T-helper 1 cell treated with Interleukin-12 subunit alpha and Interleukin-12 subunit beta and Interleukin-4 antibody, amounts not matched to agents 30 μg/mL and 1 μg/mL, for 36 hours (primary cell): ENCODE results near the gene MAZ.
A peak's percentile ranks its signal among the peaks of the same experiment; 100 is the strongest.

ENCODE experiments used
- H3K27ac Mint-ChIP-seq: one replicate; pipeline ENCODE4 v1.8.0; 2021; ENCODE audit warnings: mild to moderate bottlenecking, mixed read lengths
- H3K27me3 Mint-ChIP-seq: one replicate; pipeline ENCODE4 v1.8.0; 2021; ENCODE audit warnings: low read depth, mixed read lengths
- H3K36me3 Mint-ChIP-seq: one replicate; pipeline ENCODE4 v1.8.0; 2021; ENCODE audit warnings: low read depth, mixed read lengths
- H3K4me1 Mint-ChIP-seq: one replicate; pipeline ENCODE4 v1.8.0; 2021; ENCODE audit warnings: low read depth, mixed read lengths
- H3K4me3 Mint-ChIP-seq: one replicate; pipeline ENCODE4 v1.8.0; 2021; ENCODE audit warnings: mild to moderate bottlenecking, moderate library complexity, mixed read lengths
- H3K9me3 Mint-ChIP-seq: one replicate; pipeline ENCODE4 v1.8.0; 2021; ENCODE audit warnings: mixed read lengths

The MAZ gene

GRCh38 chr16:29811170-29811895 is 5.0 kb downstream of the MAZ start:
- Mint-ChIP-seq H3K4me1 (peaks cover 46% of the 10 kb centered on the region), H3K4me3 (peak overlapping the region; percentile 91), H3K27me3 (peaks cover 11% of the 10 kb centered on the region), H3K27ac (peak overlapping the region; percentile 85), H3K36me3 (peaks cover 20% of the 10 kb centered on the region), H3K9me3 (no peaks in the 10 kb centered on the region)

- Mint-ChIP-seq H3K4me3 (peak within 1 kb of the TSS; percentile 91), H3K27ac (peak within 1 kb of the TSS; percentile 85), H3K36me3 (peaks cover 24% of the 10 kb centered on the region), H3K9me3 (no peaks in the 10 kb centered on the region), H3K4me1 (peaks cover 50% of the 10 kb centered on the region), H3K27me3 (peaks cover 11% of the 10 kb centered on the region)
These were observed 5.8 kb downstream of the MAZ start, which contains the start of gene PRRT2 for GRCh38 chr16:29811896-29812665. Gene PRRT2, plus strand, starts transcription at chr16:29812193. Its CDS starts 862 bp downstream, at chr16:29813055.

- Mint-ChIP-seq H3K27me3 (peaks cover 11% of the 10 kb centered on the region), H3K36me3 (peaks cover 25% of the 10 kb centered on the region), H3K4me3 (peak overlapping the region; percentile 91), H3K9me3 (no peaks in the 10 kb centered on the region), H3K4me1 (peaks cover 50% of the 10 kb centered on the region), H3K27ac (no peak overlapping the region)
These were observed 6.7 kb downstream of the MAZ start for GRCh38 chr16:29812754-29813643.

- peaks cover 23% of the 10 kb centered on the region for H3K36me3 Mint-ChIP-seq
- H3K4me1 Mint-ChIP-seq, result peaks cover 50% of the 10 kb centered on the region
- H3K9me3 Mint-ChIP-seq, result no peaks in the 10 kb centered on the region
- peaks cover 11% of the 10 kb centered on the region for H3K27me3 Mint-ChIP-seq
- H3K27ac Mint-ChIP-seq, result peak overlapping the region; percentile 45
- peak overlapping the region; percentile 36 for H3K4me3 Mint-ChIP-seq
These were observed 7.6 kb downstream of the MAZ start for GRCh38 chr16:29813644-29814562.

- Mint-ChIP-seq H3K4me3 (peak overlapping the region; percentile 90), H3K27ac (peak overlapping the region; percentile 95), H3K27me3 (peaks cover 11% of the 10 kb centered on the region), H3K4me1 (peaks cover 53% of the 10 kb centered on the region), H3K9me3 (no peaks in the 10 kb centered on the region), H3K36me3 (peaks cover 26% of the 10 kb centered on the region)
These were observed 8.3 kb downstream of the MAZ start for GRCh38 chr16:29814592-29814991.

GRCh38 chr16:29815032-29815721 is 8.8 kb downstream of the MAZ start:
- Mint-ChIP-seq H3K4me3 (peak overlapping the region; percentile 90), H3K9me3 (no peaks in the 10 kb centered on the region), H3K27ac (peak overlapping the region; percentile 95), H3K4me1 (peaks cover 55% of the 10 kb centered on the region), H3K27me3 (peaks cover 11% of the 10 kb centered on the region), H3K36me3 (peaks cover 29% of the 10 kb centered on the region)

- Mint-ChIP-seq H3K9me3 (no peaks in the 10 kb centered on the region), H3K36me3 (peaks cover 32% of the 10 kb centered on the region), H3K27me3 (peaks cover 11% of the 10 kb centered on the region), H3K4me1 (peaks cover 47% of the 10 kb centered on the region), H3K27ac (peak within 1 kb of the TSS; percentile 95), H3K4me3 (peak within 1 kb of the TSS; percentile 90)
These were observed 9.7 kb downstream of the MAZ start, which contains the start of gene PAGR1 for GRCh38 chr16:29815793-29816693. Gene PAGR1, plus strand, starts transcription at chr16:29816152. Its CDS starts 374 bp downstream, at chr16:29816526.

GRCh38 chr16:29816694-29817441 is 10.5 kb downstream of the MAZ start:
- peak overlapping the region; percentile 90 for H3K4me3 Mint-ChIP-seq
- H3K4me1 Mint-ChIP-seq, result peaks cover 45% of the 10 kb centered on the region
- H3K27ac Mint-ChIP-seq, result peak overlapping the region; percentile 95
- peaks cover 33% of the 10 kb centered on the region for H3K36me3 Mint-ChIP-seq
- H3K9me3 Mint-ChIP-seq, result no peaks in the 10 kb centered on the region
- peaks cover 6% of the 10 kb centered on the region for H3K27me3 Mint-ChIP-seq

GRCh38 chr16:29818082-29818481 is 11.8 kb downstream of the MAZ start:
- Mint-ChIP-seq H3K36me3 (peaks cover 33% of the 10 kb centered on the region), H3K4me1 (peaks cover 52% of the 10 kb centered on the region), H3K4me3 (peak overlapping the region; percentile 98), H3K27ac (peak overlapping the region; percentile 64), H3K27me3 (no peaks in the 10 kb centered on the region), H3K9me3 (no peaks in the 10 kb centered on the region)

GRCh38 chr16:29819506-29819905 is 13.2 kb downstream of the MAZ start:
- peaks cover 52% of the 10 kb centered on the region for H3K4me1 Mint-ChIP-seq
- peak overlapping the region; percentile 92 for H3K27ac Mint-ChIP-seq
- H3K27me3 Mint-ChIP-seq, result no peaks in the 10 kb centered on the region
- H3K9me3 Mint-ChIP-seq, result no peaks in the 10 kb centered on the region
- peaks cover 33% of the 10 kb centered on the region for H3K36me3 Mint-ChIP-seq
- peak overlapping the region; percentile 98 for H3K4me3 Mint-ChIP-seq

- H3K36me3 Mint-ChIP-seq, result peaks cover 37% of the 10 kb centered on the region
- peak within 1 kb of the TSS; percentile 98 for H3K4me3 Mint-ChIP-seq
- peaks cover 52% of the 10 kb centered on the region for H3K4me1 Mint-ChIP-seq
- H3K9me3 Mint-ChIP-seq, result no peaks in the 10 kb centered on the region
- peak within 1 kb of the TSS; percentile 92 for H3K27ac Mint-ChIP-seq
- H3K27me3 Mint-ChIP-seq, result no peaks in the 10 kb centered on the region
These were observed 14.0 kb downstream of the MAZ start, which contains the start of gene MVP for GRCh38 chr16:29820271-29820701. Gene MVP, plus strand, starts transcription at chr16:29820462. Its CDS starts 10,088 bp downstream, at chr16:29830550.
